ENCODE measurements around the gene IL11. TPM values are rescaled to one million over a fixed set of nuclear protein-coding genes. Genes with fewer than 3 reads are reported as not detected.

Gene IL11
- total RNA-seq, 4 donors from 2014 or later: 0.21 TPM; not detected in 3

- peak overlapping the region; percentile 69 to 97 (median 76) for H3K4me3 ChIP-seq
- peaks cover 0 to 37% (median 0%) of the 10 kb centered on the region in 3 donors for H3K36me3 ChIP-seq
- 1 to 3% methylated on average over 24 of the region's 24 CpGs for WGBS, 2 donors
- no peak for DNase-seq (ENCODE audit: low spot score in 2 of 2)
- H3K27ac ChIP-seq: peak overlapping the region; percentile 91 to 99 (median 97)
- H3K27me3 ChIP-seq: no peaks in the 10 kb centered on the region
- peaks cover 0 to 41% (median 25%) of the 10 kb centered on the region in 4 donors for H3K4me1 ChIP-seq
- no peak for TF ChIP-seq EP300 (IDR thresholded peaks at IDR 0.05)
- no peak for TF ChIP-seq POLR2A (IDR thresholded peaks at IDR 0.05)
- TF ChIP-seq CTCF (IDR thresholded peaks at IDR 0.05): peak in 2 of 5 experiments; percentile 10 to 22
- H3K9me3 ChIP-seq: no peaks in the 10 kb centered on the region
Measured at GRCh38 chr19:55340784-55341147, 29.5 kb downstream of the IL11 start.

- peak overlapping the region; percentile 91 to 99 (median 97) for H3K27ac ChIP-seq
- WGBS, 2 donors: 1 to 2% methylated on average over 31 to 36 of the region's 44 CpGs
Measured at GRCh38 chr19:55339889-55340783, 30.1 kb downstream of the IL11 start.

GRCh38 chr19:55339105-55339888, 31.0 kb downstream of the IL11 start, which contains the start of gene KMT5C:
KMT5C (plus strand) TSS chr19:55339876; CDS start chr19:55341937, 2,061 bp downstream.
- H3K36me3 ChIP-seq: peaks cover 0 to 26% (median 0%) of the 10 kb centered on the region in 3 donors
- no peaks in the 10 kb centered on the region for H3K9me3 ChIP-seq
- no peaks in the 10 kb centered on the region for H3K27me3 ChIP-seq
- WGBS, 2 donors: 0% methylated on average over 50 to 63 of the region's 63 CpGs
- H3K4me1 ChIP-seq: peaks cover 0 to 32% (median 21%) of the 10 kb centered on the region in 4 donors
- TF ChIP-seq CTCF (IDR thresholded peaks at IDR 0.05) (peak in 4 of 5 experiments; percentile 13 to 79 (median 64)), POLR2A (IDR thresholded peaks at IDR 0.05) (peak; percentile 12 to 55), EP300 (IDR thresholded peaks at IDR 0.05) (peak; percentile 79 to 82)
- peak within 1 kb of the TSS; percentile 91 to 99 (median 98) for H3K27ac ChIP-seq
- peak within 1 kb of the TSS; percentile 69 to 97 (median 76) for H3K4me3 ChIP-seq
- peak; percentile 100 for DNase-seq (ENCODE audit: low spot score in 2 of 2)

More at GRCh38 chr19:55339889-55340783, 30.1 kb downstream of the IL11 start:
- Histone ChIP-seq H3K36me3 (peaks cover 0 to 35% (median 0%) of the 10 kb centered on the region in 3 donors), H3K9me3 (no peaks in the 10 kb centered on the region), H3K27me3 (no peaks in the 10 kb centered on the region), H3K4me3 (peak overlapping the region; percentile 69 to 97 (median 76)), H3K4me1 (peaks cover 0 to 35% (median 21%) of the 10 kb centered on the region in 4 donors)
- TF ChIP-seq CTCF (IDR thresholded peaks at IDR 0.05): no peak
- peak in 1 of 2 donors; percentile 97 for TF ChIP-seq EP300 (IDR thresholded peaks at IDR 0.05)
- TF ChIP-seq POLR2A (IDR thresholded peaks at IDR 0.05): peak; percentile 70 to 90
- DNase-seq (ENCODE audit: low spot score in 2 of 2): no peak

GRCh38 chr19:55336101-55336500, 34.2 kb downstream of the IL11 start:
- 71 to 72% methylated on average over 7 of the region's 7 CpGs for WGBS, 2 donors
- Histone ChIP-seq H3K36me3 (no peaks in the 10 kb centered on the region), H3K4me1 (peaks cover 0 to 20% (median 16%) of the 10 kb centered on the region in 4 donors), H3K4me3 (no peak overlapping the region), H3K9me3 (no peaks in the 10 kb centered on the region), H3K27ac (no peak overlapping the region), H3K27me3 (peaks cover 0 to 7% of the 10 kb centered on the region in 2 donors)
- TF ChIP-seq EP300 (IDR thresholded peaks at IDR 0.05) (no peak), POLR2A (IDR thresholded peaks at IDR 0.05) (no peak), CTCF (IDR thresholded peaks at IDR 0.05) (no peak)
- DNase-seq (ENCODE audit: low spot score in 2 of 2): no peak

Data from tibial nerve (tissue), 4 donors.